ENCODE data around the gene TMCO4.
"Not testable (repeated sequence)": the region's sequence is repeated elsewhere in the genome, so short reads cannot be mapped to it uniquely, and the experiment has no call there.

TMCO4 gene

GRCh38 chr1:19799230-19800075 is at the start of gene TMCO4:
Gene TMCO4, minus strand, starts transcription at chr1:19799916. Its CDS starts 19,158 bp downstream, at chr1:19780758.
- TF ChIP-seq POLR2A (IDR thresholded peaks at IDR 0.05; ENCODE audit: low read length): peak; percentile 20
- no peak for TF ChIP-seq GATA1 (IDR thresholded peaks at IDR 0.05; ENCODE audit: low read depth, low read length)
- peak; percentile 43 to 56 for DNase-seq

GRCh38 chr1:19849307-19849706 is 49.6 kb upstream of the TMCO4 start:
- not testable (repeated sequence) for DNase-seq

- not testable (repeated sequence) for DNase-seq
Measured at GRCh38 chr1:19847334-19847733, 47.6 kb upstream of the TMCO4 start.

- no peak for DNase-seq
Measured at GRCh38 chr1:19846338-19846737, 46.6 kb upstream of the TMCO4 start.

GRCh38 chr1:19845555-19845954 is 45.8 kb upstream of the TMCO4 start:
- TF ChIP-seq GATA1 (IDR thresholded peaks at IDR 0.05; ENCODE audit: low read depth, low read length) (no peak), POLR2A (IDR thresholded peaks at IDR 0.05; ENCODE audit: low read length) (no peak)
- DNase-seq: no peak

More at GRCh38 chr1:19846338-19846737, 46.6 kb upstream of the TMCO4 start:
- TF ChIP-seq POLR2A (IDR thresholded peaks at IDR 0.05; ENCODE audit: low read length) (no peak), GATA1 (IDR thresholded peaks at IDR 0.05; ENCODE audit: low read depth, low read length) (no peak)

GRCh38 chr1:19844731-19845495 is 45.2 kb upstream of the TMCO4 start:
- TF ChIP-seq POLR2A (IDR thresholded peaks at IDR 0.05; ENCODE audit: low read length) (no peak), GATA1 (IDR thresholded peaks at IDR 0.05; ENCODE audit: low read depth, low read length) (no peak)
- DNase-seq: no peak

GRCh38 chr1:19840228-19840627 is 40.5 kb upstream of the TMCO4 start:
- DNase-seq: no peak

GRCh38 chr1:19837866-19838265 is 38.1 kb upstream of the TMCO4 start:
- TF ChIP-seq POLR2A (IDR thresholded peaks at IDR 0.05; ENCODE audit: low read length) (no peak), GATA1 (IDR thresholded peaks at IDR 0.05; ENCODE audit: low read depth, low read length) (no peak)
- DNase-seq: no peak

More at GRCh38 chr1:19840228-19840627, 40.5 kb upstream of the TMCO4 start:
- TF ChIP-seq POLR2A (IDR thresholded peaks at IDR 0.05; ENCODE audit: low read length) (no peak), GATA1 (IDR thresholded peaks at IDR 0.05; ENCODE audit: low read depth, low read length) (no peak)

GRCh38 chr1:19835578-19835977 is 35.9 kb upstream of the TMCO4 start:
- TF ChIP-seq GATA1 (IDR thresholded peaks at IDR 0.05; ENCODE audit: low read depth, low read length) (no peak), POLR2A (IDR thresholded peaks at IDR 0.05; ENCODE audit: low read length) (no peak)
- DNase-seq: no peak

- no peak for TF ChIP-seq GATA1 (IDR thresholded peaks at IDR 0.05; ENCODE audit: low read depth, low read length)
- TF ChIP-seq POLR2A (IDR thresholded peaks at IDR 0.05; ENCODE audit: low read length): no peak
- no peak for DNase-seq
Measured at GRCh38 chr1:19831441-19831840, 31.7 kb upstream of the TMCO4 start.

- no peak for DNase-seq
- TF ChIP-seq POLR2A (IDR thresholded peaks at IDR 0.05; ENCODE audit: low read length) (no peak), GATA1 (IDR thresholded peaks at IDR 0.05; ENCODE audit: low read depth, low read length) (no peak)
Measured at GRCh38 chr1:19828546-19828945, 28.8 kb upstream of the TMCO4 start.

GRCh38 chr1:19825298-19825697 is 25.6 kb upstream of the TMCO4 start:
- no peak for DNase-seq
- TF ChIP-seq GATA1 (IDR thresholded peaks at IDR 0.05; ENCODE audit: low read depth, low read length) (no peak), POLR2A (IDR thresholded peaks at IDR 0.05; ENCODE audit: low read length) (no peak)

- DNase-seq: no peak
- TF ChIP-seq POLR2A (IDR thresholded peaks at IDR 0.05; ENCODE audit: low read length): no peak
- no peak for TF ChIP-seq GATA1 (IDR thresholded peaks at IDR 0.05; ENCODE audit: low read depth, low read length)
Measured at GRCh38 chr1:19824541-19824940, 24.8 kb upstream of the TMCO4 start.

- no peak for TF ChIP-seq GATA1 (IDR thresholded peaks at IDR 0.05; ENCODE audit: low read depth, low read length)
- no peak for TF ChIP-seq POLR2A (IDR thresholded peaks at IDR 0.05; ENCODE audit: low read length)
- no peak for DNase-seq
Measured at GRCh38 chr1:19824036-19824435, 24.3 kb upstream of the TMCO4 start.

GRCh38 chr1:19819701-19820100 is 20.0 kb upstream of the TMCO4 start:
- no peak for TF ChIP-seq POLR2A (IDR thresholded peaks at IDR 0.05; ENCODE audit: low read length)
- TF ChIP-seq GATA1 (IDR thresholded peaks at IDR 0.05; ENCODE audit: low read depth, low read length): no peak
- no peak for DNase-seq

All from erythroblast (primary cell).